HepG2 (cell line): ENCODE data around the gene ITIH3. TPM values are rescaled to one million over a fixed set of nuclear protein-coding genes. Genes with fewer than 3 reads are reported as not detected.

Experiments used
- ARNT ChIP-seq: fragments of 450-650 bp; IDR thresholded peaks from 2 replicates; pipeline ENCODE4 v1.6.1; 2017
- ATF7 ChIP-seq, 2 experiments: fragments of 450-650 bp in 1 of 2; sonication (generic) in 1 of 2; formaldehyde crosslinking in 1 of 2; IDR thresholded peaks; 2 replicates each; pipeline versions ENCODE4 v1.4.0 to v1.6.1; 2016 to 2020; ENCODE audit warnings: antibody characterized with exemption in 1 of 2, mild to moderate bottlenecking in 1 of 2, missing genetic modification reagents in 1 of 2
- CBX1 ChIP-seq: IDR thresholded peaks from one replicate; pipeline ENCODE4 v1.6.1; 2016; ENCODE audit warnings: antibody characterized with exemption, low read depth
- EHMT2 ChIP-seq: fragments of 200-600 bp; sonication (generic); IDR thresholded peaks from 2 replicates; pipeline ENCODE4 v1.7.0; 2017; ENCODE audit warnings: antibody characterized with exemption, low read depth, low read length, borderline replicate concordance
- ELK4 ChIP-seq: sonication (generic); formaldehyde crosslinking; IDR thresholded peaks from 2 replicates; pipeline ENCODE4 v1.9.0; 2021; ENCODE audit warnings: missing genetic modification reagents, borderline replicate concordance
- EZH2 ChIP-seq: conservative IDR thresholded peaks from 2 replicates; pipeline ENCODE4 v1.6.1; 2012; ENCODE audit warnings: mild to moderate bottlenecking, low read depth, low read length, moderate library complexity
- HNRNPK ChIP-seq: fragments of 200-400 bp; formaldehyde crosslinking; IDR thresholded peaks from 2 replicates; pipeline ENCODE4 v1.6.1; 2018; ENCODE audit warnings: low read length, low read depth, moderate library complexity, mild to moderate bottlenecking; ENCODE audit not compliant: poor library complexity, severe bottlenecking
- MIER2 ChIP-seq: IDR thresholded peaks from 2 replicates; pipeline ENCODE4 v1.6.1; 2016; ENCODE audit warnings: missing biosample characterization, missing genetic modification reagents
- SPEN ChIP-seq: sonication (generic); formaldehyde crosslinking; IDR thresholded peaks from 2 replicates; pipeline ENCODE4 v1.5.1; 2020; ENCODE audit warnings: low read depth, mild to moderate bottlenecking, missing genetic modification reagents
- TFAP4 ChIP-seq: sonication (generic); IDR thresholded peaks from 2 replicates; pipeline ENCODE4 v1.6.1; 2016; ENCODE audit warnings: low read depth, borderline replicate concordance
- TFDP1 ChIP-seq: IDR thresholded peaks from 2 replicates; pipeline ENCODE4 v1.6.1; 2016; ENCODE audit warnings: missing compliant biosample characterization, missing genetic modification reagents, borderline replicate concordance
- U2AF2 ChIP-seq: fragments of 200-400 bp; formaldehyde crosslinking; IDR thresholded peaks from 2 replicates; pipeline ENCODE4 v1.6.1; 2017; ENCODE audit warnings: low read depth, mild to moderate bottlenecking, low read length
- ZBTB43 ChIP-seq: sonication (generic); formaldehyde crosslinking; conservative IDR thresholded peaks from 2 replicates; pipeline ENCODE4 v1.4.0; 2020; ENCODE audit warnings: missing genetic modification reagents
- ZFP36L2 ChIP-seq: sonication (generic); formaldehyde crosslinking; IDR thresholded peaks from 2 replicates; pipeline ENCODE4 v1.4.0; 2020; ENCODE audit warnings: missing genetic modification reagents
- ZFYVE20 ChIP-seq: sonication (generic); formaldehyde crosslinking; IDR thresholded peaks from 2 replicates; pipeline ENCODE4 v1.8.0; 2023; ENCODE audit warnings: low read depth, mild to moderate bottlenecking, moderate library complexity, missing genetic modification reagents, borderline replicate concordance
- ZNF136 ChIP-seq: sonication (generic); formaldehyde crosslinking; IDR thresholded peaks from 2 replicates; pipeline ENCODE4 v1.8.1; 2022; ENCODE audit warnings: low read depth, mild to moderate bottlenecking, moderate library complexity, missing genetic modification reagents
- ZNF614 ChIP-seq: IDR thresholded peaks from 2 replicates; pipeline ENCODE4 v1.6.1; 2018; ENCODE audit warnings: missing biosample characterization, missing genetic modification reagents, inconsistent platforms, borderline replicate concordance
- ZNF687 ChIP-seq: sonication (generic); formaldehyde crosslinking; IDR thresholded peaks from 2 replicates; pipeline ENCODE4 v1.5.1; 2020; ENCODE audit warnings: mild to moderate bottlenecking, missing genetic modification reagents, moderate library complexity
- ZNF788 ChIP-seq: sonication (generic); formaldehyde crosslinking; IDR thresholded peaks from 2 replicates; pipeline ENCODE4 v1.5.0; 2020; ENCODE audit warnings: mild to moderate bottlenecking, missing genetic modification reagents, borderline replicate concordance
- ZZZ3 ChIP-seq: sonication (generic); formaldehyde crosslinking; IDR thresholded peaks from 2 replicates; pipeline ENCODE4 v1.4.0; 2020; ENCODE audit warnings: missing genetic modification reagents, mild to moderate bottlenecking, borderline replicate concordance
- polyA plus RNA-seq, 8 experiments: library from polyadenylated mRNA; depleted of rRNA in 3 of 8; stranded (reverse) in 7 of 8; unstranded in 1 of 8; fragments of >200 nt; fragmentation: Illumina TruSeq in 4 of 8; extraction: Trizol in 4 of 8; gene quantifications; 2 replicates each; pipeline versions ENCODE4 v1.2.1 to v1.2.3, GENCODE V29; 2011 to 2016; ENCODE audit warnings: low read depth in 4 of 8, missing spikeins in 1 of 8, mixed read lengths in 1 of 8; ENCODE audit not compliant: insufficient read depth in 1 of 8
- total RNA-seq, 5 experiments: library from RNA; depleted of rRNA; stranded (reverse); fragments of >200 nt; fragmentation: Illumina TruSeq; extraction: Trizol; gene quantifications; 2 replicates each; pipeline ENCODE4 v1.2.3, GENCODE V29; 2016; ENCODE audit warnings: low read depth in 1 of 5

ITIH3 gene
- total and polyA plus RNA-seq, 2 of the 13 experiments (the other 11 are each of a cell fraction or from before 2014, with no cell fraction given), result 105 to 632 TPM

GRCh38 chr3:52793702-52794611 is 639 bp upstream of the ITIH3 start (continued):
- TF ChIP-seq ZBTB43 (CRISPR knock-in tag) (no peak), ZZZ3 (CRISPR knock-in tag) (no peak), ZNF788 (no peak), ATF7 (IDR thresholded peaks at IDR 0.05) (no peak), ATF7 (CRISPR knock-in tag; IDR thresholded peaks at IDR 0.05) (no peak), ZNF614 (no peak), ELK4 (CRISPR knock-in tag) (no peak), EHMT2 (no peak), ZNF136 (no peak), ZFYVE20 (no peak), HNRNPK (no peak), SPEN (no peak), ZFP36L2 (CRISPR knock-in tag) (no peak), MIER2 (no peak), CBX1 (peak; percentile 10), TFAP4 (0 out of 2 replicates have a peak, but pooled peaks have one; percentile 53), ZNF687 (CRISPR knock-in tag) (no peak; the same call in 1 of the 2 replicates), EZH2 (no peak), ARNT (no peak), U2AF2 (no peak), TFDP1 (CRISPR knock-in tag) (no peak)
